GM10266 (cell line): Measurements from ENCODE around the gene AGBL4.
A peak's percentile ranks its signal among the peaks of the same experiment; 100 is the strongest.

ENCODE experiments used
- DNase-seq: peaks from one replicate; pipeline ENCODE4 v3.0.0; 2012; ENCODE audit errors: extremely low spot score
- CTCF ChIP-seq: IDR thresholded peaks from 2 replicates; pipeline ENCODE4 v1.5.1; 2012; ENCODE audit warnings: mild to moderate bottlenecking, low read depth; ENCODE audit not compliant: control insufficient read depth, insufficient read depth; ENCODE audit errors: missing control alignments

AGBL4 gene

GRCh38 chr1:48710318-48710717 lies 1313.4 kb downstream of the AGBL4 start:
- no peak for DNase-seq
- no peak for TF ChIP-seq CTCF

- TF ChIP-seq CTCF, result no peak
- no peak for DNase-seq
Observed at GRCh38 chr1:48704736-48705135, 1319.0 kb downstream of the AGBL4 start.

GRCh38 chr1:48701445-48701844 lies 1322.3 kb downstream of the AGBL4 start:
- TF ChIP-seq CTCF, result no peak
- no peak for DNase-seq

GRCh38 chr1:48697066-48697707 lies 1326.6 kb downstream of the AGBL4 start:
- TF ChIP-seq CTCF, result peak; percentile 89
- DNase-seq, result peak; percentile 61

- no peak for TF ChIP-seq CTCF
- no peak for DNase-seq
Observed at GRCh38 chr1:48695161-48695560, 1328.6 kb downstream of the AGBL4 start.

GRCh38 chr1:48693674-48694320 lies 1330.0 kb downstream of the AGBL4 start:
- no peak for DNase-seq
- no peak for TF ChIP-seq CTCF

GRCh38 chr1:48693180-48693579 lies 1330.6 kb downstream of the AGBL4 start:
- DNase-seq, result no peak
- TF ChIP-seq CTCF, result no peak
